ENCODE results near the gene SETD5. TPM values are rescaled to one million over a fixed set of nuclear protein-coding genes. Genes with fewer than 3 reads are reported as not detected.

SETD5 gene
- total and polyA plus RNA-seq, 2 donors (not counting 3 experiments of a cell fraction or from before 2014, with no cell fraction given): 48.2 to 149 TPM

- H3K4me3 ChIP-seq (replicated peaks in 1 of 3; ENCODE audit: insufficient read depth in 1 of 3, low read depth in 1 of 3, low read length in 3 of 3): peak overlapping the region; percentile 57 to 96 (median 86)
- no peak overlapping the region for H2AFZ ChIP-seq (ENCODE audit: low read depth, low read length)
- peak overlapping the region; percentile 92 for H3K27ac ChIP-seq (ENCODE audit: insufficient read depth, low read depth, low read length)
- intact Hi-C loops (cut with micrococcal nuclease): no loop called here
- no peaks in the 10 kb centered on the region for H3K9me1 ChIP-seq (replicated peaks; ENCODE audit: control insufficient read depth, extremely low read depth, insufficient read depth, low read length)
- H3K4me1 ChIP-seq (ENCODE audit: control insufficient read depth, extremely low read depth, insufficient read depth, low read length): peaks cover 57% of the 10 kb centered on the region
- H3K36me3 ChIP-seq (ENCODE audit: control insufficient read depth in 2 of 2, extremely low read depth in 1 of 2, insufficient read depth in 2 of 2, low read length in 2 of 2): peaks cover 0 to 3% of the 10 kb centered on the region in 2 experiments
- peaks cover 85% of the 10 kb centered on the region for H3K79me2 ChIP-seq (ENCODE audit: control insufficient read depth, insufficient read depth, low read length)
- CTCF ChIA-PET: interaction anchor here (0.8 to 1.9 kb wide), 4 partner anchors 12 to 45 kb away, joined by 3 to 29 read pairs (median 4); no protein-coding TSS in a partner anchor
- dilution Hi-C loops (cut with MboI; ENCODE audit: extremely low pct_ligation_motif_present, low sequenced_read_pairs): no loop called here
- no peaks in the 10 kb centered on the region for H3K27me3 ChIP-seq (ENCODE audit: control insufficient read depth in 2 of 2, insufficient read depth in 2 of 2, low read length in 2 of 2)
- POLR2A ChIA-PET: interaction anchor here (0.7 kb wide), 2 partner anchors 14 to 18 kb away, joined by 3 read pairs; no protein-coding TSS in a partner anchor
- TF ChIP-seq, protein P1, sequence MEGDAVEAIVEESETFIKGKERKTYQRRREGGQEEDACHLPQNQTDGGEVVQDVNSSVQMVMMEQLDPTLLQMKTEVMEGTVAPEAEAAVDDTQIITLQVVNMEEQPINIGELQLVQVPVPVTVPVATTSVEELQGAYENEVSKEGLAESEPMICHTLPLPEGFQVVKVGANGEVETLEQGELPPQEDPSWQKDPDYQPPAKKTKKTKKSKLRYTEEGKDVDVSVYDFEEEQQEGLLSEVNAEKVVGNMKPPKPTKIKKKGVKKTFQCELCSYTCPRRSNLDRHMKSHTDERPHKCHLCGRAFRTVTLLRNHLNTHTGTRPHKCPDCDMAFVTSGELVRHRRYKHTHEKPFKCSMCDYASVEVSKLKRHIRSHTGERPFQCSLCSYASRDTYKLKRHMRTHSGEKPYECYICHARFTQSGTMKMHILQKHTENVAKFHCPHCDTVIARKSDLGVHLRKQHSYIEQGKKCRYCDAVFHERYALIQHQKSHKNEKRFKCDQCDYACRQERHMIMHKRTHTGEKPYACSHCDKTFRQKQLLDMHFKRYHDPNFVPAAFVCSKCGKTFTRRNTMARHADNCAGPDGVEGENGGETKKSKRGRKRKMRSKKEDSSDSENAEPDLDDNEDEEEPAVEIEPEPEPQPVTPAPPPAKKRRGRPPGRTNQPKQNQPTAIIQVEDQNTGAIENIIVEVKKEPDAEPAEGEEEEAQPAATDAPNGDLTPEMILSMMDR (IDR thresholded peaks at IDR 0.05; ENCODE audit: extremely low read depth in 1 of 2, insufficient read depth in 1 of 2, low read depth in 1 of 2, low read length in 2 of 2): no peak
- TF ChIP-seq POLR2AphosphoS5 (IDR thresholded peaks at IDR 0.05; ENCODE audit: insufficient read depth, low read depth, low read length) (peak; percentile 15), POLR2A (IDR thresholded peaks at IDR 0.05; ENCODE audit: low read depth, low read length) (no peak), FOS (IDR thresholded peaks at IDR 0.05; ENCODE audit: borderline replicate concordance, insufficient read depth, low read length) (no peak)
- no peaks in the 10 kb centered on the region for H3K9me3 ChIP-seq (replicated peaks; ENCODE audit: control insufficient read depth, insufficient read depth, low read length)
- H3K9ac ChIP-seq (replicated peaks; ENCODE audit: extremely low read depth, insufficient read depth, low read length): peak overlapping the region; percentile 99
- no TSS peak for BruUV-seq (replicated peaks)
- peak overlapping the region; percentile 96 for H3K4me2 ChIP-seq (ENCODE audit: insufficient read depth, low read length)
- FAIRE-seq (no peak), DNase-seq (ENCODE audit: low read depth, low spot score) (peak; percentile 65)
- peaks cover 21% of the 10 kb centered on the region for H4K20me1 ChIP-seq (replicated peaks; ENCODE audit: control insufficient read depth, extremely low read depth, insufficient read depth, low read length)
Observed at GRCh38 chr3:9398700-9399336, 1.4 kb downstream of the SETD5 start.

GRCh38 chr3:9399337-9399703, 1.9 kb downstream of the SETD5 start:
- intact Hi-C loops (cut with micrococcal nuclease): no loop called here

More at GRCh38 chr3:9399337-9399703, 1.9 kb downstream of the SETD5 start:
- no TSS peak for BruUV-seq (replicated peaks)
- Histone ChIP-seq H3K27ac (ENCODE audit: insufficient read depth, low read depth, low read length) (peak overlapping the region; percentile 92), H3K9me1 (replicated peaks; ENCODE audit: control insufficient read depth, extremely low read depth, insufficient read depth, low read length) (no peaks in the 10 kb centered on the region), H3K4me1 (ENCODE audit: control insufficient read depth, extremely low read depth, insufficient read depth, low read length) (peaks cover 56% of the 10 kb centered on the region), H3K27me3 (ENCODE audit: control insufficient read depth in 2 of 2, insufficient read depth in 2 of 2, low read length in 2 of 2) (no peaks in the 10 kb centered on the region), H3K79me2 (ENCODE audit: control insufficient read depth, insufficient read depth, low read length) (peaks cover 85% of the 10 kb centered on the region), H3K36me3 (ENCODE audit: control insufficient read depth in 2 of 2, extremely low read depth in 1 of 2, insufficient read depth in 2 of 2, low read length in 2 of 2) (peaks cover 0 to 3% of the 10 kb centered on the region in 2 experiments), H3K9ac (replicated peaks; ENCODE audit: extremely low read depth, insufficient read depth, low read length) (peak overlapping the region; percentile 99), H3K9me3 (replicated peaks; ENCODE audit: control insufficient read depth, insufficient read depth, low read length) (no peaks in the 10 kb centered on the region), H3K4me2 (ENCODE audit: insufficient read depth, low read length) (peak overlapping the region; percentile 96), H2AFZ (ENCODE audit: low read depth, low read length) (no peak overlapping the region), H3K4me3 (replicated peaks in 1 of 3; ENCODE audit: insufficient read depth in 1 of 3, low read depth in 1 of 3, low read length in 3 of 3) (peak overlapping the region; percentile 57 to 96 (median 86)), H4K20me1 (replicated peaks; ENCODE audit: control insufficient read depth, extremely low read depth, insufficient read depth, low read length) (peaks cover 23% of the 10 kb centered on the region)
- FAIRE-seq (no peak), DNase-seq (ENCODE audit: low read depth, low spot score) (no peak)
- ChIA-PET CTCF (interaction anchor here (0.8 to 1.9 kb wide), 5 partner anchors 11 to 46 kb away, joined by 3 to 29 read pairs (median 4); no protein-coding TSS in a partner anchor), POLR2A (interaction anchor here (0.7 kb wide), 2 partner anchors 13 to 17 kb away, joined by 3 read pairs; no protein-coding TSS in a partner anchor)
- dilution Hi-C loops (cut with MboI; ENCODE audit: extremely low pct_ligation_motif_present, low sequenced_read_pairs): no loop called here
- TF ChIP-seq POLR2AphosphoS5 (IDR thresholded peaks at IDR 0.05; ENCODE audit: insufficient read depth, low read depth, low read length) (no peak), EZH2 (IDR thresholded peaks at IDR 0.05; ENCODE audit: borderline replicate concordance, low read depth, low read length, severe bottlenecking) (no peak), MAX (IDR thresholded peaks at IDR 0.05; ENCODE audit: insufficient read depth, insufficient read length) (no peak), GATA2 (IDR thresholded peaks at IDR 0.05; ENCODE audit: insufficient read depth, insufficient read length, low read depth, low read length) (no peak)

Measured in endothelial cell of umbilical vein (primary cell).